GM12801 (cell line): ENCODE results near the gene ITGBL1.

Source experiments
- TF ChIP-seq, protein P1 (sequence below): IDR thresholded peaks from one replicate; pipeline ENCODE4 v1.5.1; 2011; ENCODE audit warnings: control low read depth; ENCODE audit not compliant: insufficient read length; ENCODE audit errors: extremely low read depth

The ITGBL1 gene

DNA sequence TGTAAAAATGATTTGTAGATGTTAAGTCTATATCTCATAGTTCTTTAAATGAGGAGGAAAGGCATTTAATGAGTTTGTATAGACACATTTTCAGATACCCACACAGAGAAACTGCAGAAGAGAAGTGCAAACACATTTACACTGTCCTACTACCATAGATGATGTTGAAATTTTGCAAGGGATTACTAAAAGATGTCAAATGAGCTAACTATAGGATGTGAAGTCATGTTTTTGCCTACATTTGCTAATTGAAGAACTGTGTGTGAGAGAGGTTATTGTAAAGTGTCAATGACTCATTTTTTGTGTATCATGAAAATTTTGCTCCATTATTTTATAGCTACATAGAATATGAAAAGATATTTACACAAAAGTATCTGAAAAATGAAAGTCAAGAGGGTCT is 178.9 kb downstream of the ITGBL1 start:
- TF ChIP-seq, protein P1, sequence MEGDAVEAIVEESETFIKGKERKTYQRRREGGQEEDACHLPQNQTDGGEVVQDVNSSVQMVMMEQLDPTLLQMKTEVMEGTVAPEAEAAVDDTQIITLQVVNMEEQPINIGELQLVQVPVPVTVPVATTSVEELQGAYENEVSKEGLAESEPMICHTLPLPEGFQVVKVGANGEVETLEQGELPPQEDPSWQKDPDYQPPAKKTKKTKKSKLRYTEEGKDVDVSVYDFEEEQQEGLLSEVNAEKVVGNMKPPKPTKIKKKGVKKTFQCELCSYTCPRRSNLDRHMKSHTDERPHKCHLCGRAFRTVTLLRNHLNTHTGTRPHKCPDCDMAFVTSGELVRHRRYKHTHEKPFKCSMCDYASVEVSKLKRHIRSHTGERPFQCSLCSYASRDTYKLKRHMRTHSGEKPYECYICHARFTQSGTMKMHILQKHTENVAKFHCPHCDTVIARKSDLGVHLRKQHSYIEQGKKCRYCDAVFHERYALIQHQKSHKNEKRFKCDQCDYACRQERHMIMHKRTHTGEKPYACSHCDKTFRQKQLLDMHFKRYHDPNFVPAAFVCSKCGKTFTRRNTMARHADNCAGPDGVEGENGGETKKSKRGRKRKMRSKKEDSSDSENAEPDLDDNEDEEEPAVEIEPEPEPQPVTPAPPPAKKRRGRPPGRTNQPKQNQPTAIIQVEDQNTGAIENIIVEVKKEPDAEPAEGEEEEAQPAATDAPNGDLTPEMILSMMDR, result no peak

DNA sequence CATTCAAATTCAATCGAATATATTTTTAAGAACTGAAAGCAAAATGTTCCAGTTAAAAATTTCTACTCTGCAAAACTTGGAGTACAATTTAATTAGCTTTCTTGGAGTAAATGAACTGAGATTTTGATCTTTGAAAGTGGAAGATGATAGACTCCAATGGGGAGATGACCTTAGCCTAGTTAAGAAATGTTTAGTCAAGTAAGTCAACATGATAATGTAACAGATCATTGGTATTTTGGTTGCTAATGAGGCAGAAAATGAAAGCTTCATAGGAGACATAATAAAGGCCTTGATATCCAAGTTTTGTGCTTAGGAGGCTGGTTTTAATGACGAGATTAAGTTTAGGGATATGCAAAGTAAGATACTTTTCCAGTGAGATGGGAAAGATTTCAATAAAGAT is 181.7 kb downstream of the ITGBL1 start:
- TF ChIP-seq, protein P1, result no peak

DNA sequence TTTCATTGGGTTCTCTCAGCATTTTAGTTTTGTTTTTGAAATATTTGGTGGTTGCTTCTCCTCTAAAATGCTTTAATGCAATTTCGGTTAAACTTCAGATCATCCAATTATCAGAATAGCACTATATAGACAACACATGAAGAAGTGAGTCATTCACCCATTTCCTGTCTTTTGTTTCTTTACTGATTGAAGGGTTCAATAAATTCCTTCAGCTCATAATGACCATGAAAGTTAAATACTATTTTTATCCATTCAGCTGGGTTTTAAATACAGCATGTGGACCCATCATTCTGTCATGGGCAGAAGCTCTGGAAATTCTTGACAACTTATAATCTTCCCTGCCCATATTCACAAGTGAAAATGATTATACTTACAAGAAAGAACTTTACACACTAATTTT is 187.2 kb downstream of the ITGBL1 start:
- TF ChIP-seq, protein P1, result no peak

DNA sequence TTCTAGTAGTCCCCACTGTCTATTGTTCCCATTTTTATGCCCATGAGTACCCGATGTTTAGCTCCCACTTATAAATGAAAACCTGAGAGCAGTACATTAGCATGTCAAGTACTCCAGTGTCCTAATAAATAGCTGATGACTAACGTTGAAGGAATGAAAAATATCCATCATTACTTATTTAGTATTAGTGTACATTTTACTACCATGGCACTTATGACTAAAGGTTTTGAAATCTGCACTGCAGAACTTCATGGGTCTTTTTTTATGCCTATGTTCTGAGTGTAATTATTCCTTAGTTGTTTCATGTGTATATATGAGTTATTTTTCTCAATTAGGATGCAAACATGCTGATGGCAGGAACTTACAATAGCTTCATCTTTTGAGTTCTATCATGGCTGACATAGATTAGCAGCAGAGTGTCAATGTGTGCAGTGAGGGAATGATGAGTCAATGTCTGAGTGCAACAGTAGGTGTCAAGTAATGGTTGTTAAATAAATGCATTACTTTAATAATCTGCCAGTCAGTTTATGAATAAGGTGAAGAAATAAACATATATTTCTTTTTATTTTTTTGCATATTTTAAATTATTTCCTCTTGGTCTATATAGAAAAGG is 188.4 kb downstream of the ITGBL1 start:
- TF ChIP-seq, protein P1, result no peak

DNA sequence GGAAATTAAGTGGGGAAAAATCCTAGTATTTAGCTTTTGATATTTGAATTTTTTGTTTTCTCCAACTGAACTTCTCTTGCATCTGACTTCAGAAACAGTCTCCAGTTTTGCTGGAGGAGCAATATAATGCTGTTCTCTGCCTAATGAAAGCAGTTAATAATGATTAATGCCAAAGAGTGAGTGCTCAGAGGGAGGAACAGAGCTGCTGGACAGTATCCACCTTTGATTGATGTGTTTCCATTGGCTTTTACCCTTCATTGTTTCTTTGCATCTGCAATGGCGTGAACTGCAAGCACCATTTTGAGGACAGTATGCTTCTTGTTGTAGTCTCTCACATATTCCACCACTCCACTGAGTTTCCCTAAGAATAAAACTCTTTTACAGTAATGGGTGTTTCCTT is 193.4 kb downstream of the ITGBL1 start:
- TF ChIP-seq, protein P1, result no peak

DNA sequence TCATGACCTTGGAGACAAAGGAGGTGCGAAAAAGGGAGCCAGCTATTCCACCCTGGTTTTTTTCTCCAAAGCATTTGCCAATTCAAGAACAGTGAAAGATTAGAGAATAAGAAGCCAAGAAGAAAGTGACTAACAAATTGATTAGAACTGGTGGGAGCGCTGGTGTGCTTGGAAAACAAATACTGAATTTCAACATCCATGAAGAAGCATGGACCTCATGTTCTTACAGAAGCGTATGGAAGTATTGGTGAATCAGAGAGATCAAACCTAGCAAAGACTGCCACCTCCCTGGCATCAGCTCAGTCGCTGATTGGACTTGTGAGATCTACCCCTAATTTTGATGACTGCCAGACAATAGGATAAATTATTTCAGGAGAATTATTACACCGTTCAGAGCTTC is 195.3 kb downstream of the ITGBL1 start:
- TF ChIP-seq, protein P1, result no peak

DNA sequence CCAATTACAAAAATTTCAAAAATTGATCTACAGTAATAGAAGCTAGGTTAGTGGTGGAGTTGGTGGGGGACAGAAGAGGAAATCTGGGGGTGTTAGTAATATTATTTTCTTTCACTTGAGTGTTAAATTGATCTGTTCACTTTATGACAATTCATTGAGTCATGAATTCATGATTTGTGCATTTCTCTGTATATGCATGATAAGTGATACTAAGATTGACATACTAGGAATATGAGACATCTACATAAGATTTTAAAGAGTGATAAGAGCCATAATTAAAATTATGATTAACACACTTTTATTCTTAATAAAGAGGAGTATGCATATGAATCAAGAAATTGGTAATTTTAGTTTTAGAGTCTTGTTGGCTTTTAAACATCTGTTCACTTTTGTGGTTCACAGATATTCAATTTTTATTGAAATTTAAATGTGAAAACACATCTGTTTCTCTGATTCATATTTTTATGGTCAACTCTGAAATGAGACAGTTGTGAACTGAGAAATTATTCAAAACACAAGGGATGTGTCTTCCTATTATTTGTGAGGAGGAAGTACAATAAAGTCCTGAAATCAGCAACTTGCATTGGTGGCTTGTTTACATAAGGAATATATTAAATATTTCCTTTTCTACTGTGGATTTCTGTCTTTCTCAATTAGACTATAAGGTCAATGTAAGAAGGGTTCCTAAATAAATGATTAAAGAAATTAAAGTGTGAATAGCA is 196.5 kb downstream of the ITGBL1 start:
- TF ChIP-seq, protein P1, result no peak
